ENCODE data around the gene TRPC4AP. TPM values are rescaled to one million over a fixed set of nuclear protein-coding genes. Genes with fewer than 3 reads are reported as not detected.
"Not testable (repeated sequence)": the region's sequence is repeated elsewhere in the genome, so short reads cannot be mapped to it uniquely, and the experiment has no call there.

TRPC4AP gene
- total and polyA plus RNA-seq, 10 of the 15 experiments (the other 5 are each of a cell fraction or from before 2014, with no cell fraction given), result 1.1 to 61.7 (median 41.2) TPM

- DNase-seq (ENCODE audit: low read depth, low spot score); H3K27me3 ChIP-seq (replicated peaks in 1 of 2; ENCODE audit: control insufficient read depth in 2 of 2, insufficient read depth in 2 of 2, low read length in 1 of 2); H3K4me1 ChIP-seq (ENCODE audit: control insufficient read depth, insufficient read depth, low read length); intact Hi-C loops (cut with micrococcal nuclease; ENCODE audit: unreplicated experiment); H3K4me2 ChIP-seq (ENCODE audit: control insufficient read depth, insufficient read depth); H3K4me3 ChIP-seq; FAIRE-seq; H2AFZ ChIP-seq (ENCODE audit: control insufficient read depth, low read depth, low read length); ATAC-seq; H4K20me1 ChIP-seq (ENCODE audit: control insufficient read depth, insufficient read depth); H3K9ac ChIP-seq (ENCODE audit: control insufficient read depth, insufficient read depth, low read length); H3K27ac ChIP-seq (ENCODE audit: control insufficient read depth, insufficient read depth); in situ Hi-C loops (cut with MboI); BruUV-seq (replicated peaks); POLR2A ChIA-PET; RAD21 ChIA-PET (ENCODE audit: unreplicated experiment); H3K9me3 ChIP-seq (replicated peaks; ENCODE audit: control insufficient read depth, insufficient read depth, low read length): not testable (repeated sequence)
- WGBS (ENCODE audit: insufficient coverage, insufficient replicate concordance, low lambda C conversion rate, missing lambda C conversion rate), result 82% methylated on average over 4 of the region's 5 CpGs
- ChIA-PET SMC1A (ENCODE audit: uncharacterized antibody, unreplicated experiment) (interaction anchor here (1.1 to 1.3 kb wide), 2 partner anchors 15 to 16 kb away, joined by 3 to 5 read pairs; no protein-coding TSS in a partner anchor), CTCF (interaction anchor here (2.3 kb wide), 1 partner anchor 16 kb away, joined by 8 read pairs; no protein-coding TSS in a partner anchor)
- Histone ChIP-seq H3K36me3 (ENCODE audit: control insufficient read depth in 2 of 2, insufficient read depth in 2 of 2, low read length in 1 of 2) (peaks cover 4 to 15% of the 10 kb centered on the region in 2 experiments), H3K79me2 (ENCODE audit: control insufficient read depth, insufficient read depth, low read length) (peaks cover 50% of the 10 kb centered on the region)
These were observed 12.3 kb downstream of the TRPC4AP start for GRCh38 chr20:35080348-35080642.

- Histone ChIP-seq H3K4me1 (ENCODE audit: control insufficient read depth, insufficient read depth, low read length) (no peaks in the 10 kb centered on the region), H3K27me3 (replicated peaks in 1 of 2; ENCODE audit: control insufficient read depth in 2 of 2, insufficient read depth in 2 of 2, low read length in 1 of 2) (no peaks in the 10 kb centered on the region), H3K4me2 (ENCODE audit: control insufficient read depth, insufficient read depth) (no peak overlapping the region), H3K4me3 (no peak overlapping the region), H3K9ac (ENCODE audit: control insufficient read depth, insufficient read depth, low read length) (no peak overlapping the region), H2AFZ (ENCODE audit: control insufficient read depth, low read depth, low read length) (no peak overlapping the region), H3K36me3 (ENCODE audit: control insufficient read depth in 2 of 2, insufficient read depth in 2 of 2, low read length in 1 of 2) (peaks cover 4 to 15% of the 10 kb centered on the region in 2 experiments), H3K27ac (ENCODE audit: control insufficient read depth, insufficient read depth) (no peak overlapping the region), H3K79me2 (ENCODE audit: control insufficient read depth, insufficient read depth, low read length) (peaks cover 45% of the 10 kb centered on the region), H3K9me3 (replicated peaks; ENCODE audit: control insufficient read depth, insufficient read depth, low read length) (no peaks in the 10 kb centered on the region; the same call in 1 of the 3 replicates), H4K20me1 (ENCODE audit: control insufficient read depth, insufficient read depth) (no peaks in the 10 kb centered on the region; the same call in 1 of the 2 replicates)
- intact Hi-C loops (cut with micrococcal nuclease; ENCODE audit: unreplicated experiment), result no loop called here
- WGBS (ENCODE audit: insufficient coverage, insufficient replicate concordance, low lambda C conversion rate, missing lambda C conversion rate), result 69% methylated on average over 8 of the region's 8 CpGs
- FAIRE-seq (no peak), DNase-seq (ENCODE audit: low read depth, low spot score) (no peak), ATAC-seq (no peak)
- no TSS peak for BruUV-seq (replicated peaks)
- ChIA-PET CTCF (interaction anchor here (0.5 to 2.3 kb wide), 2 partner anchors 16 to 23 kb away, joined by 3 to 8 read pairs; no protein-coding TSS in a partner anchor), POLR2A (no interaction called here), RAD21 (ENCODE audit: unreplicated experiment) (interaction anchor here (0.6 kb wide), 1 partner anchor 51 kb away, joined by 3 read pairs; no protein-coding TSS in a partner anchor), SMC1A (ENCODE audit: uncharacterized antibody, unreplicated experiment) (interaction anchor here (0.7 to 2.1 kb wide), 4 partner anchors 15 to 62 kb away, joined by 3 to 5 read pairs (median 4); no protein-coding TSS in a partner anchor)
- in situ Hi-C loops (cut with MboI), result no loop called here
- TF ChIP-seq ATF7 (IDR thresholded peaks at IDR 0.05; ENCODE audit: low read depth) (no peak), ASH2L (IDR thresholded peaks at IDR 0.05; ENCODE audit: borderline replicate concordance, low read depth) (no peak), RAD51 (IDR thresholded peaks at IDR 0.05) (no peak), NFYB (IDR thresholded peaks at IDR 0.05; ENCODE audit: insufficient read depth, low read depth, low read length) (no peak), ZNF622 (IDR thresholded peaks at IDR 0.05) (no peak), TBL1XR1 (IDR thresholded peaks at IDR 0.05; ENCODE audit: low read depth, low read length) (no peak), MXI1 (IDR thresholded peaks at IDR 0.05; ENCODE audit: low read depth, low read length) (no peak), BCL3 (IDR thresholded peaks at IDR 0.05; ENCODE audit: borderline replicate concordance, insufficient read depth, low read depth, low read length, poor library complexity, severe bottlenecking) (no peak), HSF1 (IDR thresholded peaks at IDR 0.05; ENCODE audit: low read depth, low read length) (no peak), RELB (IDR thresholded peaks at IDR 0.05; ENCODE audit: low read depth) (no peak), NR2C1 (IDR thresholded peaks at IDR 0.05) (no peak)
These were observed 12.9 kb downstream of the TRPC4AP start for GRCh38 chr20:35079472-35080347.

Data from GM12878 (cell line).